Natural killer cell (primary cell): ENCODE measurements around the gene SMU1. TPM values are rescaled to one million over a fixed set of nuclear protein-coding genes. Genes with fewer than 3 reads are reported as not detected.
A peak's percentile ranks its signal among the peaks of the same experiment; 100 is the strongest.

ENCODE experiments used
- ATAC-seq, 3 donors: fragments of 150-1000 bp in 2 of 3; fragments of 200-7000 bp in 1 of 3; cut with Tn5 transposase; 1 replicate in 1 of 3; 2 replicates in 2 of 3; pipeline ENCODE4 v1.10.0; 2021; ENCODE audit warnings: mild to moderate bottlenecking in 2 of 3, moderate library complexity in 2 of 3
- DNase-seq, 2 donors: peaks; one replicate each; pipeline versions ENCODE4 v3.0.0 to v3.0.0-alpha.2; 2013 to 2021; ENCODE audit warnings: mixed read lengths in 1 of 2
- H3K27ac ChIP-seq: one replicate; pipeline ENCODE4 v1.5.1; 2013; ENCODE audit warnings: mild to moderate bottlenecking, low read length
- H3K27me3 ChIP-seq: one replicate; pipeline ENCODE4 v1.6.1; 2013; ENCODE audit warnings: low read length; ENCODE audit not compliant: control insufficient read depth, insufficient read depth
- H3K36me3 ChIP-seq: one replicate; pipeline ENCODE4 v1.6.1; 2013; ENCODE audit warnings: low read length; ENCODE audit not compliant: control insufficient read depth, insufficient read depth
- H3K4me1 ChIP-seq: one replicate; pipeline ENCODE4 v1.6.1; 2013; ENCODE audit warnings: low read length; ENCODE audit not compliant: control insufficient read depth, insufficient read depth
- H3K4me3 ChIP-seq: one replicate; pipeline ENCODE4 v1.5.1; 2013; ENCODE audit warnings: low read length
- H3K9me3 ChIP-seq: one replicate; pipeline ENCODE4 v1.6.1; 2013; ENCODE audit warnings: low read length; ENCODE audit not compliant: control insufficient read depth, insufficient read depth
- H3K27ac Mint-ChIP-seq, 2 donors: one replicate each; pipeline ENCODE4 v1.8.0; 2022; ENCODE audit warnings: mild to moderate bottlenecking in 2 of 2, mixed read lengths in 2 of 2, moderate library complexity in 1 of 2
- H3K27me3 Mint-ChIP-seq, 2 donors: one replicate each; pipeline ENCODE4 v1.8.0; 2022; ENCODE audit warnings: low read depth in 2 of 2, mixed read lengths in 2 of 2
- H3K36me3 Mint-ChIP-seq: one replicate; pipeline ENCODE4 v1.8.0; 2022; ENCODE audit warnings: mixed read lengths
- H3K4me1 Mint-ChIP-seq, 2 donors: one replicate each; pipeline ENCODE4 v1.8.0; 2022; ENCODE audit warnings: mixed read lengths in 2 of 2
- H3K4me3 Mint-ChIP-seq: one replicate; pipeline ENCODE4 v1.8.0; 2022; ENCODE audit warnings: mild to moderate bottlenecking, moderate library complexity, mixed read lengths
- H3K9me3 Mint-ChIP-seq, 2 donors: one replicate each; pipeline ENCODE4 v1.8.0; 2022; ENCODE audit warnings: mixed read lengths in 2 of 2
- CTCF ChIP-seq: fragments of 200-600 bp; IDR thresholded peaks from one replicate; pipeline ENCODE4 v1.8.0; 2022; ENCODE audit warnings: antibody characterized with exemption
- WGBS: methylation state at CpG from one replicate; pipeline ENCODE4 v1.1.7; 2013; ENCODE audit warnings: missing lambda C conversion rate; ENCODE audit not compliant: insufficient coverage; 5-methylcytosine and 5-hydroxymethylcytosine counted together
- intact Hi-C: fragments of 100-400 bp; cut with micrococcal nuclease; formaldehyde crosslinking; loops from one replicate; pipeline ENCODE4 v1.14.2; 2022
- total RNA-seq, 4 donors: library from RNA; stranded (reverse); fragments of 120-200 nt in 1 of 4; gene quantifications; one replicate each; pipeline versions ENCODE4 v1.2.3 to v1.2.4, GENCODE V29; 2013 to 2022

The SMU1 gene
- total RNA-seq, 3 donors from 2014 or later (not counting 1 experiment from before 2014, with no cell fraction given) = 21.9 to 23.2 (median 22.1) TPM

GRCh38 chr9:33117306-33117705, 40.8 kb upstream of the SMU1 start:
- no peak for DNase-seq
- Histone ChIP-seq H3K4me1 (peaks cover 41% of the 10 kb centered on the region), H3K36me3 (peaks cover 66% of the 10 kb centered on the region), H3K27me3 (no peaks in the 10 kb centered on the region), H3K9me3 (no peaks in the 10 kb centered on the region), H3K27ac (peak overlapping the region; percentile 12), H3K4me3 (no peak overlapping the region)
- TF ChIP-seq CTCF = no peak
- no peaks in the 10 kb centered on the region for H3K9me3 Mint-ChIP-seq
- no peak for ATAC-seq
- peaks cover 0 to 2% of the 10 kb centered on the region in 2 donors for H3K27me3 Mint-ChIP-seq
- H3K4me3 Mint-ChIP-seq = no peak overlapping the region
- intact Hi-C loops = loop anchor here (10.0 kb wide), 1 partner anchor 47 kb away; the partner anchor contains the start of gene B4GALT1
- H3K36me3 Mint-ChIP-seq = no peaks in the 10 kb centered on the region
- H3K4me1 Mint-ChIP-seq = peaks cover 38 to 56% of the 10 kb centered on the region in 2 donors
- peak overlapping the region; percentile 68 to 77 for H3K27ac Mint-ChIP-seq
- WGBS = 0% methylated on average over 1 of the region's 1 CpG

GRCh38 chr9:33116860-33117259, 40.4 kb upstream of the SMU1 start:
- ATAC-seq (no peak), DNase-seq (no peak)
- Mint-ChIP-seq H3K27ac (peak overlapping the region; percentile 68 to 77), H3K4me3 (no peak overlapping the region), H3K36me3 (peaks cover 4% of the 10 kb centered on the region), H3K9me3 (no peaks in the 10 kb centered on the region), H3K27me3 (peaks cover 0 to 2% of the 10 kb centered on the region in 2 donors), H3K4me1 (peaks cover 38 to 57% of the 10 kb centered on the region in 2 donors)
- Histone ChIP-seq H3K9me3 (no peaks in the 10 kb centered on the region), H3K27me3 (no peaks in the 10 kb centered on the region), H3K27ac (peak overlapping the region; percentile 12), H3K36me3 (peaks cover 69% of the 10 kb centered on the region), H3K4me1 (peaks cover 41% of the 10 kb centered on the region), H3K4me3 (no peak overlapping the region)
- 57% methylated on average over 2 of the region's 2 CpGs for WGBS
- no peak for TF ChIP-seq CTCF
- intact Hi-C loops = loop anchor here (10.0 kb wide), 1 partner anchor 48 kb away; the partner anchor contains the start of gene B4GALT1

GRCh38 chr9:33114746-33115145, 38.3 kb upstream of the SMU1 start:
- H3K4me3 Mint-ChIP-seq = no peak overlapping the region
- peak overlapping the region; percentile 78 to 85 for H3K27ac Mint-ChIP-seq
- TF ChIP-seq CTCF = no peak
- no peaks in the 10 kb centered on the region for H3K9me3 ChIP-seq
- H3K9me3 Mint-ChIP-seq = no peaks in the 10 kb centered on the region
- no peak for ATAC-seq
- H3K27me3 Mint-ChIP-seq = peaks cover 0 to 2% of the 10 kb centered on the region in 2 donors
- peaks cover 8% of the 10 kb centered on the region for H3K36me3 Mint-ChIP-seq
- intact Hi-C loops = loop anchor here (10.0 kb wide), 1 partner anchor 50 kb away; the partner anchor contains the start of gene B4GALT1
- H3K4me1 Mint-ChIP-seq = peaks cover 38 to 45% of the 10 kb centered on the region in 2 donors
- 95% methylated on average over 3 of the region's 3 CpGs for WGBS
- peaks cover 77% of the 10 kb centered on the region for H3K36me3 ChIP-seq
- no peak overlapping the region for H3K4me3 ChIP-seq
- H3K27me3 ChIP-seq = no peaks in the 10 kb centered on the region
- no peak overlapping the region for H3K27ac ChIP-seq
- H3K4me1 ChIP-seq = peaks cover 41% of the 10 kb centered on the region
- DNase-seq = peak in 1 of 2 donors; percentile 11
